NOMO-1 treated with DMSO at 0.1 percent for 48 hours (cell line): Measurements from ENCODE around the gene CMSS1.
A peak's percentile ranks its signal among the peaks of the same experiment; 100 is the strongest.

Source experiments
- DNase-seq: peaks from one replicate; lab custom pipeline; 2025; ENCODE audit not compliant: unreplicated experiment; lab: John Stamatoyannopoulos, UW

The CMSS1 gene

DNA sequence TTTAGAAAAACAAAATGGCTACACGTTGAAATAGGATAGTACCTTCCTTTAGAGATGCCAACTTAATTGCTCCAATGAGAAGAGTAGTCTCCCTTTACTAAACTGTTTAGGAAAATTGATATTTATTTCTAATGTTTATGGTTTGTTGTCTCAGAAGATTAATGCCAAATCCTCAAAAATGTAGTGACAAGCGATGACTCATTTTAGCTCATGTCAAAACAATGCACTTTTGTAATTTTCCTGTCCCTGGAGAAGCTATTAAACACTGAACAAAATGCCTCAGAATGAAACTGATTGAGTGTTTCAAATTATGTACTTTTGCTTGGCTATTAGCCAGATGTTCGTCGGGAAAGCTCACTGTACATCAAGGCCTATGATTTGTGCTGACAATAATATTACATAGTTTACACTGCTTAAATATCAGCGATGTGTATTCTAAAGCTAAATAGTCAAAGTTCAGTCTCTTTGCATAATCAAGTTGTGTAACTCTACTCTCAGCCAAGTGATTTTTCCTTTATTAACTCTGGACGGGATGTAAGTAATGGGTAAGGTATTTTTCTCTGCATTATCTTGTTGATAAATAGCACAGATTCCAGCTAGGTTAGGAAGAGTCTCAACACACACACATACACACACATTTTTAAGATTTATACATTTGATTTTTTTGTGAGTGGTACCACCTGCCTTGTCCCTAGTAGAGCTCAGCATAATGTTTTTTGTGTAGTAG is 83.7 kb downstream of the CMSS1 start:
- peak; percentile 57 for DNase-seq

DNA sequence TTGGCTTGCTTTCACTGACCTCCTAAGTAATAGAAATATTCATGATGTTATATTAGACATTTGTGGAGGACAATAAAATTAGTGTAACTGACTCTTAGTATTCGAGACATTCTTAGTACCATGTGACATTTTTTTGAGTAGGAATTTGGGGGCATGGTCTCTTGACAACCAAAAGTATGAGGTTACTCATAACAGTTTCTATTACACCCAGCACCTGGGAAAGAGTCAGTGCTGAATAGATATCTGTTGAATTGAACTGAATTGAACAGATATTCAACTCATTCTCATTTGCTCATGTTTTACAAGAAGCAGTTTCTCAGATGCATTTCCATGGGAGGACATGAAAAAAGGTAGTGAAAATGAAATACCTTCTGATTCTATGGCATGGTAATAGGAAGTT is 84.4 kb downstream of the CMSS1 start:
- DNase-seq, result peak; percentile 19

DNA sequence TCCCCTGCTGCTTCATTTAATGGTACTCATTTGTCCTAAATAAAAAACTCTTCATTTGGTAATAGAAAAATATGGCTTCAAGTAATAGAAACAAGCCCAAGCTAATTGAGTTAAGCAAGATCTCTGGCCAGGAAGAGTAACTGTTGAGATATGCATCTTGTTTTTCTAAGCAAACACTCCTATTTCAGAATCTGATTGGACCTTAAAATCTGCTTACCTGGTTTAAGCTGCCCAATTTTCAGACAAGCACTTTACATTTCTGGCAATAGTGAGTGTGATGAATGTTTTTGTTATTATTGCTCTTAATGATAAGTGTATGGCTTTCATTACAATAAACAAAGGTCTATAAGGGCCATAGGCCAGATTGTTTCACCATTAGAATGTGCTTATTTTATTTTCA is 86.2 kb downstream of the CMSS1 start:
- DNase-seq, result no peak

DNA sequence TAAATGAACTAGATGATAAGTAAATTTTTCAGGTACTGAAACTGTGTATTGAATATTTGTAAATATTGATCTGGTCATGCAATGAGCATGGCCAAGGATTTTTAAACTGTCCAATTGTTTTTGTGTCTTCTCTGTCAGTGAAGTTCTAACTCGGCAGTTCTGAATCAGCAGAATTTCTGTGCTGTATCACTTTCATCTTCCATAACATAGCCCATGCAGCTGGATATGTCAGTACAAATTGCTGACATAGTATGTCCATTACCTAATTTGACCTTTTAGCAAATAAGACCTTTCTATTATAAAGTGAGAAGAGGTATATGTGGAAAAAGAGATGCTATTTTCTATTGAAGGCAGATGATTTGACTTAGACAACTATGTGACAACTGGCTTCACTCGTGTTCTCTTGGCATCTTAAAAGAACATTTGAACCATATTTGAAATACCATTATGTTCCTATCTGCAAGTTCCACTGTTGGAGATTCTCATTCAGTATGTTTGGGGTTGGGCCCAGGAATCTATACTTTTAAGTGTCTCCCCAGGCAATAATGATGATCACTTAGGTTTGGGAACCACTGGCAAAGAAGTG is 90.4 kb downstream of the CMSS1 start:
- DNase-seq, result no peak

DNA sequence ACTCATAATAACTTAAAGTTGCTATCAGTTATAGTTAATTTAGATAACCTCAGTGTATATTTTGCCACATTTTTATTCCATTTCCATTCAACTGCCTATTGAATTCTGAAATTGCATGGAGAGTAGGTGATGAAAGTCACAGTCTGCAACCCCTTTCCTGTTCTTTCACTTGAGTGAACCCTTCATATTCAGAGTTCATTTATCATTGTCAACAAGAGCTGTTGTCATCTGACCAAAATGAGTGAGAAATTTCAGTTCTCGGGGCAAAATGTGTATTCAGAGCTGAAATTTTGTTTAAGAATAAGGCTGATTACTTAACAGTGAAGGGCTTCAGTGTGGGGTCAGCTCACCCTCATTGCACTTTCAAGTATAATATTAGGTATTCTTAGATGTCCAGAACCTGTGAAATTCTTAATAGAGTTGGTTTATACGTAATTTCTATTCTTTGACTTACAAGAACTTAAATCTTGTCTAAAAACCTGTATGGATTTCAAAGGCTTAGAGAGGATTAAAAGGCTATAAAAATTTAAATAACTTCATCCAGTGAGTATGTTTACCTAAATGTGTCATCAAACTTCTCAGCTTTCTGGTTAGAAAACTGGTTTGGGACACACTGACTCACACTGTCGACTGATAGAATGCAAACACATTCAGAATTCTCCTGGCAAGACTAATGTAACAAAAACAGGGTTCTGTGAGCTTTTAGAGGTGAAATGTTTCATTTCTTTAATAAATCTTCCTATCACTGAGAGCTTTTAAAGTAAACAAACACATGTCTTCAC is 92.2 kb downstream of the CMSS1 start:
- DNase-seq, result no peak

DNA sequence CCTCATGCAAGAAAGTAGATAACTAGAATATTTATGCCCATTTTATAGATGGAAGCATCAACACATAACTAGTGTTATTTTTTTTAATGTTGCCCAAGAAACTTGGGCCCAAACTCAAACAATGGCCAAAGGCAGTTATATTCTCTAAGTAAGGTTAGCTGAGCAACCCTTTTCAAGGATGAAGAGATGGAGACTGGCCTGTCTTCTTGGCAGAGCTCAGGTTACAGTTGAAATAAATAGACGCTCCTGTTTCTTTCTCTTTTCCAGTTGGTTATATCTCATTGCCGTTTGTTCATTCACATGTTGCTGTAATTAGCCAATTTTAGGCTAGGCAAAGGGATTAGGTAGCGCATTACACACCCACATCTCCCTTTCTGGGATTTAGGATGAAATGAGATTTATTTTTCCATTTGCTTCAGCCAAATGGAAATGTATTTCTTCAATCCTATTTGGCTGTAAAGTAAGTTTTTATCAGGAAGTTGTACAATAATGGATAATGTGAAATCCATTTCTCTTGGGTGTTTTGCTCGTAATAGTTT is 93.2 kb downstream of the CMSS1 start:
- no peak for DNase-seq

DNA sequence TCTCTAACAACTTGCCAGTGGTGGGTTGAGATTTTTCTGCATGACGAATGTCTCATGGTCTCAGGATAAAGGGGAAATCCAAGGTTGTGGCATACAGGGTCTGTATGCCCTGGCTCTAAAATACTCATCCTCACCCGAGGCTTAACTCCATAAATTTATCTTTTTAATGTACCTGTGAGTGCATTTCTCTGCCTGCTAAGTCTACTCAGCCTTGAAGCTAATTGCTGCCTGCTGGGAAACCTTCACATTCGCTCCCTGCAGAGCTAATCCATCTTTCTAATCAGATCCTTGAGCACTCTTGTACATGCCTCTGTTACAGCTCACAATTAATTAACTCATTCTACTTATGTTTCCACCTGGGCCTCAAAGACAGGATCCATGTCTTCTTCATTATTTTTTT is 93.8 kb downstream of the CMSS1 start:
- DNase-seq, result no peak

DNA sequence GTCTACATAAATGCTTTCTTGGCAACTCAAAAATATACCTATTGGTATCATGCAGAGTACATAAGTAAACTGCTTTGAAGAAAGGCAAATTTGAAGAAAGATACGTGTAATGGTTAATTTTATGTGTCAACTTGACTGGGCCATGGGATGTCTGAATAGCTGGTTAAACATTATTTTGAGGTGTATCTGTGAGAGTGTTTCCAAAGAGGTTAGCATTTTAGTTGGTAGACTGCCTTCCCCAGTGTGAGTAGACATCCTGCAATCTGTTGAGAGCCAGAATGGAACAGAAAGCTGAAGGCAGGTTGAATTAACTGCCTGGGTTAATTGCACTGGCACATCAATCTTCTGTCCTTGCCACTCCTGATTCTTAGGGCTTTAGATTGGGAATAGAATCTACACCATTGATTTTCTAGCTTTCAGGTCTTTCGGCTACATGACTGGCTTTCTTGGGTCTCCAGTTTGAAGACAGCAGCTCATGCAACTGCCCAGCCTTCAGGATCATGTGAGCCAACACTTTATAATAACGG is 98.3 kb downstream of the CMSS1 start:
- DNase-seq, result no peak

DNA sequence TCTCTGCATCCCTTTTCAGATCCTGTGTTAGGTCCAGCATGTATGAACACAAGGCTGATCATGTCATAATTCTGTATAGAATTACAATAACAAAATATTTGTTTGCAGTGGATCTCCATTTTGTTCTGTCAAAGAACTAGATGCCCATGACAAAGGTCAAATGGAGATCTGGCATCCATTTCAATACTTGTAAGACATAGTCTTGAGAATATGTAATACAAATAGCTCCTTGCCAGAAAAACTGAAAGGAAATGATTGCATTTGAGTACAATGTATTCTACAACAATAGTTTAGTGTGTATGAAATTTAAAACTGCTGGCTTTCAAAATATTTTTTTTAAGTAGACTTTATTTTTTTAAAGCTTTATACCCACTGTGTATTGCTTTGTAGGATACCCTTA is 101.1 kb downstream of the CMSS1 start:
- no peak for DNase-seq

DNA sequence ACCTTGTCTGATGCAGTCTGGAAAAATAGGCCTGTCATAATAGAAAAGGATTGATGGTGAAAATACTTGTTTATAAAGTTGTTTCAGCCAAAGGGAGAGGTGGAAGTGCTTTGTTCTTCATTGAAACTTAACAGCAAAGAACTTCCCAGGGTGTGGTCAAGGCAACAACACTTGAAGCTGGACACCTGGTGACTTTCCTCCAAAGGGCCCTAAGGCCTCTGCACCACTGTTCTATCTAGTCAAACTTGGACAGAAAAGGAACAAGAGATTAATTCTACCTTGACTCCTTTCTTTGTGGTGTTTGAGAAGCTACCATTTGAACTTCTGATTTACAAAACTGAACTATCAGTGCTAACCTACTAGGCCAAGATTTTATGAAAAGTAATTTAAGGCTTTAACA is 102.0 kb downstream of the CMSS1 start:
- no peak for DNase-seq

DNA sequence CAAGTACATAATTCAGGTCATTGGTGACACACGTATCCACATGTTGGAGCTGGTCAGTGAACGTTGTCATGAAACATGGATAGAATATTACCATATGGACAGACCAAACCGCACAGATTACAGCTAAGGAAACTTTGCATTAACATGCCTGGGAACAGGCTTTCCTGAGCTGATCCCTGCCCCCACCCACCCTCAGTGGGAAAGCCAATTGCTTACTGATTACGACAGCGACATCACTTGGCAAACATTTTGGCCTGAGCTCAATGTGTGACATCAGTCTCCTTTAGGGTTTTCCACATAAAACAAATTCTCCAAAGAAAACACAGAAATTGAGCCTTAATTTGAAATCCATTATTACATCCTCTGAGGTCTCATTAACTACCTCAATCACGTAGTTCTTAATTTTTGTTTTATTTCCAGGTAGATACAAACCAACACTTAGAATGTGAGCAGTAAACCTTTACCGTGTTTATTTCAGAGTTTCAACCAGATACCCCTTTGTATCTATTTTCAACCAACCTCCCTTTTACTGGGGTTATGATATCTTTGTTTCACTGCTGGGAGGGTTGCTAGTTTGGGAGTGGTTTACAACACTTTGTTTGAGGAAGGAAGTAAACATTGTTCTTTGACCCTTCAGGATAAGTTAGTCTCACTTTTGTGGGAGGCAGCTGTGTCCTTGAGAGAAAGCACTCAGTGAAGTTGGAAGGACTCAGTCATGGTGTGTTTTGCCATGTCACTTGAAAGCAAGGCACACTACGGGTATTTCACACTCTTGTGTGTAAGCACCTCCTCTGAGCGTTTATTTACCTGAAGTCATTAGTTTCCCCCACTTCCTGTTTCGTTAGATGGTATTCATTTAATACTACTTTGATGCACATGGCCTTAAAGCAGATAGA is 103.1 kb downstream of the CMSS1 start:
- DNase-seq, result peak; percentile 65

DNA sequence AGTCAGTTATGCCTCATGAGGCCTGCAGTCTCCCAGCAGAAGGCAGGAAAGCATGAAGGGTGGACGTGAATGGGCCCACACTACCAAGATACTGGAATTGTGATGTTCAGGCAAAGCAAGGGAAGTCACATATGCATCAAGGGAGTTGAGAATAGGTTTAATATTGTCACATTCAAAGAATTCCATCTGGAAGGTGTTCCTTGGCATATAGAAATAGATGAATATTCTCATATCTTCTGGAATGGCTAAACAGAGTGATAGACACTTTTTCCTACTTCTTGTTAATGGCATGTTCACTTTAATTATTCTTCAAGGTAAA is 103.7 kb downstream of the CMSS1 start:
- no peak for DNase-seq

DNA sequence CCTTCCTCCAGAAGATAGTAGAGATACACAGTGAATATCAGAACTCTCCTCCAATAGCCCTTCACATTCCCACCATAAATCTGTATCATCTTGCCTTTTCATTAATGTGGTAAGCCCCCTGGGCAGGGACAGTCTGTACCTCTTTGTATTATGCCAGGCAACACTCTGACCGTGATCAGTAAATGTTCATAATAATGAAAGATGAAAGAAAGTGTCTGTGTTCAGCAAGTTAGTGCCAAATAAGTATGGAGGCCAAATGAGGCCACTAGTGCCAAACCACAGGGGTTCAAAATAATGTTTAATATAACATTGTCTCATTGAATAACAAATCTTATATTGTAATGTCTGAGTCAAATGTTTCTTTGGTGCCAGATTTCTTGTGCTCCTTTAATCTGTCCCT is 104.3 kb downstream of the CMSS1 start:
- no peak for DNase-seq

DNA sequence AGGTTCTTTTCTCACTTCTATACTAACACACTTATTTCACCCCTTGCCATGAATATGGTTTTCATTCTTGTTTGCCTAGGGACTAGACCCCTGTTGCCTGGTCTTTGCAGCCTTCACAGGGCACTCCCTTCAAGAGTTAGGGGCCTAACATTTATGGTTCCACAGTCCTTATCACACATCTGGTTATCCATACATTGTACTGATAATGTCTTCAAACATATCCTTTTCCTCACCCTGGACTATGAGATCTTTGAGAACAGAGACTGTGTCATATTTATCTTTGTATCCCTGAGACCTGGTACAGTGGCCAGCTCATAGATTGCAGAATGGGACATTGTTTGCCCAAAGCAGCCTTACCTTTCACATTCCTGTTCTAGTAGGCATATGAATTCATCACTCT is 106.2 kb downstream of the CMSS1 start:
- no peak for DNase-seq

DNA sequence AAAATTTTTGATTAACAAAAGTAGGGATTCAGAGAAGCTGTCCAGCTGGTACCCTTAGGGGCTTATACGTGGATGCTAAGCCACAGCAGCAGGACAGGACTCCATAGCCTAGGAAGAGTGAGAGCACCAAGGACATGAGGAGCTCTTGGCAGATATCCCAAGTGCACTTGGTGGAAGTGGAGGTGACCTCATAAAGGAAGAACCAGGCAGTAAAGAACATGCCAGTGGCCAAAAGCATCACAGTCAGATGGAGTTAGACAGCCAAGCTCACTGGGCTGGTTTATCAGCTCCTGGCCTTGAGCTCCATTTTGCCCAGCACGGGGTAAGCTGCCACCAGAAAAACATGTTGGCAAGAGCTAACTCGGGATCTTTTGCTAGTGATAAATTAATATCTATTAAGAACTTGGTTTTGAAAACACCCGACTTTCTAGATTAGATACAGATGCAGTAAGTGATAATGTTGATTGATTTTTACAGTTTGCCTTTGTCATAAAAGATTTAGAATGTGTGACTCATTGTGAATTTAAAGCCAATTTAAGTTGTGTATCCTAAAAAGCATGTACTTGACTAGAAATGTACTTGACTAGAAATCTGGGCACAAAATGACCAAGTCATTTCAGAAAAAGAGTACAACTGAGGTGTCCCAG is 108.0 kb downstream of the CMSS1 start:
- no peak for DNase-seq

DNA sequence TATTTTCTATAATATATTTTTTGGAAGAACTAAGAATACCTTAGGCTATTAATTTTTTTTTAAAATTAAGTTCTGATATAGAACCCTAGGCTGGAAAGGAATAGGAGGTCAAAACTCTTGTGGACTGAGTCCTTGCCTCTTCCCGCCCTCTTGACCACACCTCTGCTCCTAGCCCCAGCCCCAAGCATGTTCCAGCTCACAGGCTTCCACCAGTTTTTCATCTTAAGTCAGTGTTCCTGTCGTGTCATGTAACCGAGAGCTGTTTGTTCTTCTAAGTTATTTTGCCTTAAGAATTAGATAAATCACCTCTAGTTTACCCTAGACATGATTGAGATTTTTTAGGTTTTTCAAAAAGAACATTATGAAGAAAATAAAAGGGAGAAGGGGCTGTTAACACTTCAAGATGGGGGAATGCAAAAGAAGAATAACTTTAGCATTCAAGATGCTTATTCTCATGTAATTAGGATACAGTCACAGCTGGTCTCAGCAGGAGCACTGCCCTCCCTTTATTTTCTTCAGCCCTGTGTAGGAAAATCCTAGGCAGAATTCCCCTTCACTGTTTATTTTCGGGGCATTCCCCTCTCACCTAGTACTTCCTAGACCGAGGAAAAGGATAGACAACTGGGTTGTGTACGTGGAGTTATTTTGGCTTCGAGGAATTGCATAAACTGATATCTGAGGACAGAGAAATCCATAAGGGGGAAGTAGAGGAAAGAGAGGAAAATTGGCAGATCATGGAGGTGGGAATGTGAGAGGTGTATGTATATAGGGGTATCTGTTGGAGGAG is 110.2 kb downstream of the CMSS1 start:
- DNase-seq, result no peak

DNA sequence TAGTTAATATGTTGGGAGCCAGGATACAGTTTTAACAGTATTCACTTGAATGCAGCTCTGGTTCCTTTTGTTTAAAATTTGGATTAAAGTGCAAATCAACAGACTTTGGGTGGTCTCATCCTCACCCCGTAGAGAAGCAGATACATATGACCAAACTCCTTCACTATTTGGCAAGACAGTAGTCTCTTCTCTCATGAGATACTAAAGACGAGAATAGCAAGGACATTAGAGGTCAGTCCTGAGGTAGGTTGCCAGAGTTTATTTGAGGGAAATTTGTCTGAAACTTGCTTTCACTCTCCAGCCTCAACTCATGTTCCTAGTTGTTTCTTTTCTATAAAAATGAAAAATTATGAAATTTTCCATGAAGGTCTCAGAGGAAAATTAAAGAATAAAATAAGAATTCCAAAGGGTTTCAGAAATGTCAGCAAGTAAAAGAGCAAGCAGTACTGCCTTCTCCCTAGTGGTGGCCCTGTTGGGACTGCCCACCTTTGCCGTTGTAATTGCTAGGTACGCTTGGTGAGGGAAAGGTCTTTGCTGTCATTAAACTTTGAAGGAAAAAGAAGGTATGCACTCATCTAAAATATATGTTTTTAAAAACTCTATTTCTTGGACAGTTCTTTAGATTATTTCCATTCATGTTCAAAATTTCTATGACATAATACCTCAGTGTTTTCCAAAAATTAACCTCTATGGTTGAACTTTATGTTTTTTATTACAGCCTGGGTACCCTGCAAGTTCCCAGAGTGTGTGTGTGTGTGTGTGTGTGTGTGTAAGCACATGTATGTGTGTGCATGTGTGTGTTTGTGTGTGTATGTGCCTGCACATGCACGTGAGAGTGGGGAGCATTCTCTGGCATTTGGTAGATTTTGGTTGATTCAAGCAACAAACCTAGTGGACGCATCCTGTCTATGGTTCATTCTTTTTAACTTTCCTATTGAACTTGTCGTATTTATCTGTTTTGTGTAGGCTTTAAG is 111.4 kb downstream of the CMSS1 start:
- no peak for DNase-seq

DNA sequence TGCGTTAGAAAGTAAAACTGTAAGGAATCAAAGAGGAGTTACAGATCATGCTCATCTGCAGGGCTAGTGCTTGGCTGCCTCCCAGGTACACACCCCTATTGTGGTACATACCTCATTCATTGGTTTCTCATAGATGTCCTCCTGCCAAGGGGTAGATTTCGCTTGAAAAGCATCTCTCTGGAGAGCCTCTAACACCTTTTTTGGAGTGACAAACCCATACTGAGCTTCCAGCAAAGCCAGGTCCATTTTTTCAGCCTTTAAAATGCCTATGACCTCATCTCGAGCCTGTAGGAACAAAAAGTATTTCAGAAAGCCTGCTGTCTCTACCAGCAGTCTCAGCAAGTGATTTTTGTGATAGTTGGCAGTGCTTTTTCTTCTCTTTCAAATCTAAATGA is 112.1 kb downstream of the CMSS1 start:
- DNase-seq, result no peak

DNA sequence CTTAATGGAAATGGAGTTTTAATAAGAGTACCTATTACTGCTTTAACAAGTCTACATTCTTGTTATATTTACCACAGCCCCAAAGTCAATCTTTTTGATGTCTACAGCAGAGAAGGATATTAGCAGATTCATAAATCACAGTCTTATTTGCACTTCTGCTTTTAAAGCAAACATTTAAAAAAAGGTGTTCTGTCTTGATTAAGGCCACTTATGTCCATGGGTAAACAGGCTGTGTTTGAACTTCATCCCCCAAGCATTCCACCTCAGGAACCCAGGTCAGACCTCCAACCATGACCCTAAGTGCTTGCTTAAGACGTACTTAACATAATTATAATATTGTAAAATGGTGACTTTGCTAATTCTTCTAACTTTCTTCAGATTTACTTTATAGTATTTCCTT is 113.4 kb downstream of the CMSS1 start:
- no peak for DNase-seq
